Pulmonary artery endothelial cell (primary cell): ENCODE results near the gene HSF2BP. TPM values are rescaled to one million over a fixed set of nuclear protein-coding genes. Genes with fewer than 3 reads are reported as not detected.
"Not testable (repeated sequence)": the region's sequence is repeated elsewhere in the genome, so short reads cannot be mapped to it uniquely, and the experiment has no call there.

Experiments
- DNase-seq: peaks from one replicate; pipeline ENCODE4 v3.0.0-alpha.2; 2011; ENCODE audit warnings: low read depth, low spot score
- total RNA-seq: library from RNA; depleted of rRNA; stranded (reverse); fragments of >200 nt; gene quantifications from 2 replicates; pipeline ENCODE4 v1.2.3, GENCODE V29; 2014

Gene HSF2BP
- total RNA-seq, 1 donor from 2014 or later, result 1.7 TPM

GRCh38 chr21:43652616-43653015, 6.7 kb downstream of the HSF2BP start:
- no peak for DNase-seq

DNA sequence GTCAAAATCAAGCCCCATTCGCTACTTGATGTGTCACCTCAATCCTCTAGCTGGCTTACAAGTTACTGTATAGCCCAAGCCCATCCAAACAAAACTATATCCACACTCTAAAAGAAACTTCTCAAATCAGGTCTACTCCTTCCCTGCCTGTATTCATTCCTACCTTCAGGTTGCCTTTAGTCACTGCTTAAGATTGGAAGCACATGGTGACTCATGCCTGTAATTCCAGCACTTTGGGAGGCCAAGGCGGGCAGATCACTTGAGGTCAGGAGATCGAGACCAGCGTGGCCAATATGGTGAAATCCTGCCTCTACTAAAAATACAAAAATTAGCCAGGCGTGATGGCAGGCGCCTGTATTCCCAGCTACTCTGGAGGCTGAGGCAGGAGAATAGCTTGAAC, 7.4 kb downstream of the HSF2BP start:
- not testable (repeated sequence) for DNase-seq

DNA sequence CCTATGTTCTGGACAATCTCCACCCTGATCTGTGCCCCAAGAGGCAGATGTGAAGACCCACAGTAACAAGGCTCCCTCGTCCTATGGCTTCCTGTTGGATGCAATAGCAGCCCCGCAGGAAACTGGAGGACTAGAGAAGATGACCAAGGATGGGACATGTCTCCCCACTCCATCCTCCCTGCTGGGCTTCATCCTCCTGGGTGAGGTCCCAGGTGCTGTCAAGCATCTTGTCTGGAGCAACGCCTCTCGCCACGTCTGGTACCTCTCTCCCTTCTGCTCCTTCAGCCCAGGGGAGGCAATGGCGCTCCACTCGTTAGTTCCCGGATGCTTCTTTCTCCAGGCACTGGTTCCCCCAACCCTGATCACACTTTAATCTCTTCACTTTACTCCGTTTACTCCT, 11.1 kb downstream of the HSF2BP start:
- no peak for DNase-seq

GRCh38 chr21:43646550-43647260, 12.6 kb downstream of the HSF2BP start:
- peak; percentile 80 for DNase-seq

DNA sequence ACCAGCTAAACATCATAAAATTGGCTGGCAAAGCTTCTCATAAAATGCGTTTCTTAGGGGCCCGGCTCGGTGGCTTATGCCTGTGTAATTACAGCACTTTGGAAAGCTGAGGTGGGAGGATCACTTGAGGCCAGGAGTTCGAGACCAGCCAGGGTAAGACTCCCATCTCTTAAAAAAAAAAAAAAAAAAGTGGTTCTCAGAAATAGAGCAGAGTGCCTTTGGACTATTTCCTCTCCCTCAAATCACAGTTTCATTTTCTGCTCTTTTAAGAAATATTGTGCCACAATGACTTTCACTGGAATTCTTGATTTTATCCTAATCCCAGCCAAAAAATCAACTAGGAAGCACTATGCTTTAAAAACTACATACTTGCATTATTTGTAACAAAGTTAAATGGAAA, 13.3 kb downstream of the HSF2BP start:
- DNase-seq, result no peak

DNA sequence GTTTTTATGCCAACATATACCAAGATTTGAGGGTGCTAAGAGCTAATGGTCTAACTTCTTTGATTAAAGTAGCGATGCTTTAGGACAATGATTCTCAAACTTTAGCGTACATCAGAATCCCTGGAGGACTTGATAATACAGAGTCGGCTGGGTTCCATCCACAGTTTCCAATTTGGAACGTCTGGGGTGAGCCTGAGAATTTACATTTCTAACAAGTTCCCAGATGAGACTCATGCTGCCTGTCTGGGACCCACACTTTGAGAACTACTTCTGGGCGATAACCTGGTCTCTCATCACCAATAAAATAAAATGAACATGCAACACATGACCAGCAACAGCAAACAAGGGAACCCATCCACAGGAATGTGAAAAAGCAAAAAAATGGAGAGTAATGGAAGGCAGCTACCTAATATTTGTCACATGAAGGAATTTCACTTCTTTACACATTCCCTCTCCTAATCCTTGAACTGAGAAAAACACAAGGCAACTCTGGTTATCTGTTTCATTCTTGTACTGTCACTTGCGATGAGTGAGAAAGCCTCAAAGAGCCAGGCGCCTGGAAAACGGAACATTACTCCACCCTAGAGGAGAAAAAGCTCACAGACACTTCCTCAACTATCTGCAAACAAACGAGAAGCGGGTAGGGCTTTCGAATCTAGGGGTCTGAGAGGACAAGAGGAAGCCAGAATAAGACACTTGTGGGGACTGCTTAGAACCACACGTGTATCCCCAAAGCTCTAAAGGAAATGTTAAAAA, 14.0 kb downstream of the HSF2BP start:
- peak; percentile 54 for DNase-seq

DNA sequence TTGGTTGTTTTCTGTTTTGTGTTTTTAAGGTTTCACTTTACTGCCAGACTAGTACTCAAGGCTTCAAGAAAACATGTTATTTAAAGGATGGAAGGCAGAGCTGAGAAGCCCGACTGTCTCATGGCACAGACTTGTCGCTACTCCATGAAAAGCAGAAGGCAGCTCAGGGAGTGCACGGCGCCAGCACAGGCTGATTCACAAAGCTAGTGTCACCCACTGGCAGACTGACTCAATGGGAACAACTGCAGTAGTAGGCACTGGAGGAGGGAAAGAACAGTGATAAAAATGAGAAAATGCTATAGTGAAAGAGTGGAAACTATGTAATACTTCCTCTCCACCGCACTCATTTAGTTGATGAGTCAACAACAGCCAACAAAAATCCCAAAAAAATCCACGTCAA, 14.7 kb downstream of the HSF2BP start:
- DNase-seq, result no peak

DNA sequence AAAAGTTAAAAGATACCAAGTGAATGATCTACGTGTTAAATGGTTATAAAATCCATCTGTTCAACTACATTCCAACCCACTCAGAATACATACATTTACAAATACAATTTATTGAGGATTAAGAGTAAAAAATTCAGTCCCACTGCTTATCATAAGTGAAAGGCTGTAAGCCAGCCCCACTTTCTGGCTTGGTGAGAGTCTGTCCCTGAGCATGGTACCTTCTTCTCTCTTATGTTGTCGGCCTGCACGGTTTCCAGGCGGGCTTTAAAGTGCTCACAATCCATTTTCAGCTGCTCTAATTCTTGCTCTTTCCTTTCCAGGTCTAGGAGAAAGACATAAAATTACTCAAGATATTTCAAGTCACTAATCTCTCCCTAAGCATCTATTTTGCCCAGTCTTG, 15.2 kb downstream of the HSF2BP start:
- DNase-seq, result no peak

DNA sequence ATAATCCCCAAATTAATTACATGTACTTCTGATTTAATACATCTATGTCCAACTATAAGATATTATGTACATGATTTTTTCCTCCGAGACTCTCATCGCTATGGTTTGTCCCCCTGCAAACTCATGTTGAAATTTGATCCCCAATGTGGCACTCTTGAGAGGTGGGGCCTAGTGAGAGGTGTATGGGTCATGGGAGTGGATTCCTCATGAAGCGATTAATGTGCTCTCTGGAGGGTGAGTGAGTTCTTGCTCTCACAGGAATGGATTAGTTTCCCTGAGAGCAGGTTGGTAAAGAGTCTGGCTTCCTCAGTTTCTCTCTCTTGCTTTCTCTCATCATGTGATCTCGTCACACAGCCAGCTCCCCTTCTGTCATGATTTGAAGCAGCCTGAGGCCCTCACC, 16.1 kb downstream of the HSF2BP start:
- DNase-seq, result no peak

DNA sequence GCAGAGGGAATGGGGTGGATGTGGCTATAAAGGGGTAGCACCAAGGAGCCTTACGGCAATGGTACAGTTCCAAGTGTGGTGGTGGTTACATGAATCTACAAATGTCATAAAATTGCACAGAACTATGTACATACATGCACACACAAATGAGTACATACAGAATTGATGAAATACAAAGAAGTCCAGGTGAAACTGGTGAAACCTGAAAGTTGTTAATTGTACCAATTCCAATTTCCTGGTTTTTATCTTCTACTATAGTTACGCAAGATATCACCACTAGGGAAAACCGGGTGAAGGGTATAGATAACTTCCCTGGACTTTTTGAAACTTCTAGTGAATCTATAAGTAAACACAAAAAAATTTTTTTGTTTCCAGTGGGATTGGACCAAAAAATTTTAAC, 18.9 kb downstream of the HSF2BP start:
- no peak for DNase-seq

DNA sequence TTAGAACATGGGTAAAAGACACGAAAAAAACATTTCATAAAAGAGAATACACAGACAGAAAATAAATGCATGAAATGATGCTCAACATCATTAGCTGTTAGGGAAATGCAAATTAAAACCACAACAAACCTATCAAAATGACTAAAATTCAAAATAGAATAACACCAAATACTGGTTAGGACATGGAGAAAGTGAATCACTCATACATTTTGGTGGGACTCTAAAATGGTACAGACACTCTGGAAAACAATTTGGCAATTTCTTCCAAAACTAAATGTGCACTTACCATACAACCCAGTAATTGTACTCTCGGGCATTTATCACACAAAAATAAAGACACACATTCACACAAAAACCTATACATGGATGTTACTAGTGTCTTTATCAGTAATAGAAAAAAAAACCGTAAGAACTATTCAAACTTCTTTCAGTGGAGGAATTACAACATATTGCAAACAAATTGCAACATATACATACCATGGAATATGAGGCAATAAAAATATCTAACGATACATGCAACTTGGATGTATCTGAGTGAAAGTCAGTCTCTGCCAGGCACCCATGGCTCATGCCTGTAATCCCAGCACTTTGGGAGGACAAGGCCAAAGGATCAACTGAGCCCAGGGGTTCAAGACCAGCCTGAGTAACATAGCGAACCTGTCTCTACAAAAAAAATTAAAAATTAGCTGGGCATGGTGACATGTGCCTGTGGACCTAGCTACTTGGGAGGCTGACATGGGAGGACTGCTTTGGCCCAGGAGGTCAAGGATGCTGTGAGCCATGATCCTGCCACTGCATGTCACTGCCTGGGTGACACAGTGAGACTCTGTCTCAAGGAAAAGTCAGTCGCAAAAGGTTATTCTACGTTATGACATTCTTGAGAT, 19.6 kb downstream of the HSF2BP start:
- DNase-seq, result no peak

- no peak for DNase-seq
Measured at GRCh38 chr21:43637530-43638158, 21.6 kb downstream of the HSF2BP start.

DNA sequence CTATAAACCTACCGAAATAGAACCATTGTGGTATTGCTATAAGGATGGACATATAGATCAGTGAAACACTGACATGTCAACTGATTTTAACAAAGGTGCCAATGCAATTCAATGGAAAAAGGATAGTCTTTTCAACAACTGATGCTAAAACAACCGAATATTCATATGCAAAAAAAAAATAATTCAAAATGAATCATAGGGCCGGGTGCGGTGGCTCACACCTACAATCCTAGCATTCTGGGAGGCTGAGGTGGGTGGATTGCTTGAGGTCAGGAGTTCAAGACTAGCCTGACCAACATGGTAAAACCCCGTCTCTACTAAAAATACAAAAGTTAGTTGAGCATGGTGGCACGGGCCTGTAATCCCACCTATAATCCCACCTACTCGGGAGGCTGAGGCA, 23.9 kb downstream of the HSF2BP start:
- no peak for DNase-seq

DNA sequence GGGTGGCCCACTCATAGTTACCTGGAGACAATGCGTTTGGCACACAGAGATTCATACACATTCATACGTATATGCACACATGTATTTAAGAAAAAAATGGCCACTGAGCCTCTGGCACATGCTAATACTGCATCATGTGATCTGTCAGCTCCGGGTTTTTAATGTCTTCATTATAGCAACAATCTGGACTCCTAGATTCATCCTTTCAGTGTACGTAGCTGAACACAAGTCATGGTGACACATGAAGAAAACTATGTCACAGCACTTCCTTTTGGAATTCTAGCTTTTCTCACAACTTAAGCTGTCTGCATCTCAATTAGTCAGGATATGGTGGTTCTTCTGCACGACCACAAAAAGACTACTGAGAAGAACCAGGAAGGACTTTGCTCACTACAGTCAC, 24.7 kb downstream of the HSF2BP start:
- no peak for DNase-seq

DNA sequence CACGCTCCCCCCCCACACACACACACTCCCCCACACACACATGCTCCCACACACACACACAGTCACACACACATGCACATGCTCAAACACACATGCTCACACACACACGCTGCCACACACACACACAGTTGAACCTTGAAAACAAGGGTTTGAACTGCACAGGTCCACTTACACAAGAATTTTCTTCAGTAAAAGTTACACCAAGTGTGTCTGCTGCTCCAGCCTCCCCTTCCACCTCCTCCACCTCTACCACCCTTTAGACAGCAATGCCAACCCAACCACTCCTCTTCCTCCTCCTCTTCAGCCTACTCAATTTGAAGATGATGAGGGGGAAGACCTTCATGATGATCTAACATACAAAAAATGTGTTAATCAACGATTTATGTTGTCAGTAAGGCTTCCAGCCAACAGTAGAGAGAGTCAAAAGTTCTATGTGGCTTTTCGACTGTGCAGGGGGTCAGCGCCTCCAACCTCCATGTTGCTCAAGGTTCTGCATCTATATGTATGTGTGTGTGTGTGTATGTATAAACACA, 26.8 kb downstream of the HSF2BP start:
- no peak for DNase-seq

DNA sequence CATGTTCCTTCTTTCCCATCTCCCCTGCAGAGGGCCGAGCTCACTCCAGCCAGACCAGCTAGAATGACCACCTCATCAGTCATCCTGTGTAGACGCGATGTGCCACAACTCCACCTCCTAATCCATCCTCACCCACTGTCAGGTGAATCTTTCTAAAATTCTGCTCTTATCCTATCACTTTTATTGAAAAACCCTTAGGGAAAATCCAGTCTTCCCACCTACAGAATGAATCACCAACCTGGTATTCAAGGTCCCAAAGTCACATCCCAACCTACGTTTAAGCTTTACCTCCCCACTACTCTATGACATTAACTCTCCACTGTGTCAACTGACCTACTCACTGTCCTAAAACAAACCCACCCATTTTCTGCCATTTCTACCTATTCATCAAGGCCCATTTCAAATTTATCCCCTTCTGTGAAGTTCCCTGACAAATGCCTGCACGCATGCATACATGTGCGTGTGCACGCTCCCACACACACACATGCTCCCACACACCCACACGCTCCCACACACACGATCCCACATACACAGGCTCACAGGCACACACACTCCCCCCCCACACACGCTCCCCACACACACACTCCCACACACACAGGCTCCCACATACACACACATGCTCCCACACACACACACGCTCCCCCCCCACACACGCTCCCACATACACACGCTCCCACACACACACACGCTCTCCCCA, 27.7 kb downstream of the HSF2BP start:
- no peak for DNase-seq

DNA sequence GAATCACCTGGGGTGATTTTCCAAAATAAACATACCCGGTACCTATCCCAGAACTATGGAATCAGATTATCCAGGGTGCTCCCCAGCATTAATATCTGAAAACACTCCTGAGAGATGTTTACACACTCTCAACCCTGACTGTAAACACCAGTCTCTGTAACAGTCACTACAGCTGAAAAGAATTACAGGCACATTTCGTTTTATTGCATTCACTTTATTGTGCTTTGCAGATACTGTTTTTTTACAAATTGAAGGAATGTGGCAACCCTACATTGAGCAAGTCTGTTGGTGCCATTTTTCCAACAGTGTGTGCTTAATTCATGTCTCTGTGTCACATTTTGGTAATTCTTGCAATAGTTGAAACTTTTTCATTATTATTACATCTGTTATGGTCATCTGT, 31.8 kb downstream of the HSF2BP start:
- no peak for DNase-seq

DNA sequence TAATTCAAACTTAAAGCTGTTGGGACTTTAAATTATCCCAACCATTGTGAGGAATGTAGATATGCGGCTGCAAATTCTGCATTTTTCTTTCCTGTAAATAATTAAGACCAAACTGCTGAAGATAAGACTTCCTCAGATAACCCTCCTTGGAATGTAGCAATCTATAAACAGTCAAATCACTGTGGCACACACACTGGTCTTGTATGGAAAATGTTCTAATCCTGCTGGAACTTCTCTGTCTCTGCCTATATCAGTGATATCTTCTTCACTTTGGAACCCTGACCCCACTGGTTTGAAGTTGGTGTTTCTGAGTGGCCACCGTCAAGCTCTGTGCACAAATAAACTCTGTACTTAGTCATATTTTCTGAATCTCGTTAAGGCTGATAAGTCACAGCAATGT, 32.9 kb downstream of the HSF2BP start:
- DNase-seq, result no peak

DNA sequence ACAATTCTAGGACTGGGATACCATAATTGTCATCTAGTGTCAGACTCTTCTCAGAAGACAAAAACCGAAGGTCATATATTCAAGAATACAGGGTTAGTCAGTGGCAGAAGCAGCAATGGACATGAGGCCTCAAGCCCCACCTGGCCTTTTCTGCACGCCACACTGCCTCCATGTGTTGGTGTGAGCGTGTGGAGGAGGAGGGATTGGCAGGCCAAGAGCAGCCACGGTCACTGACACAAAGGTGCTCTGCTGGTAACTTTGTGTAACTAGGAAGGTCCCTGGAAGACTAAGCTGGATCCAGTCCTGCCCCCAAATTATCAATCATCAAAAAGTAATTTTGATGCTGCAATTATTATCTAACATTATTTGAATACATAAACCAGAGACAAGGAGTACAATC, 34.9 kb downstream of the HSF2BP start:
- no peak for DNase-seq

- no peak for DNase-seq
Measured at GRCh38 chr21:43623588-43623987, 35.7 kb downstream of the HSF2BP start.

GRCh38 chr21:43622796-43623195, 36.5 kb downstream of the HSF2BP start:
- no peak for DNase-seq
